Frontal cortex (tissue), 4 donors: ENCODE measurements around the gene USP24. TPM values are rescaled to one million over a fixed set of nuclear protein-coding genes. Genes with fewer than 3 reads are reported as not detected.
"Not testable (repeated sequence)": the region's sequence is repeated elsewhere in the genome, so short reads cannot be mapped to it uniquely, and the experiment has no call there.

Experiments used
- DNase-seq, 2 donors: peaks; one replicate each; pipeline ENCODE4 v3.0.0; 2012; ENCODE audit warnings: low spot score in 2 of 2
- FAIRE-seq: peaks from 2 replicates; lab custom pipeline; 2012; peaks lifted over from hg19 to GRCh38; lab: Jason Lieb, UNC
- total RNA-seq: library from RNA; depleted of rRNA; stranded (reverse); fragments of >200 nt; gene quantifications from one replicate; pipeline ENCODE4 v1.2.3, GENCODE V29; 2014
- donor health status: control.
- donor health status: control.
- donor health status: control.

USP24 gene
- total RNA-seq, 1 donor from 2014 or later, result 67.3 TPM

- FAIRE-seq, result no peak
- no peak for DNase-seq
These were observed 10.2 kb downstream of the USP24 start for GRCh38 chr1:55204997-55205396.

GRCh38 chr1:55203064-55203463 lies 12.1 kb downstream of the USP24 start:
- DNase-seq (no peak), FAIRE-seq (no peak)

- FAIRE-seq, result no peak
- DNase-seq, result no peak
These were observed 14.5 kb downstream of the USP24 start for GRCh38 chr1:55200667-55201066.

GRCh38 chr1:55199735-55200134 lies 15.4 kb downstream of the USP24 start:
- FAIRE-seq, DNase-seq: not testable (repeated sequence)

GRCh38 chr1:55198044-55198443 lies 17.1 kb downstream of the USP24 start:
- FAIRE-seq (no peak), DNase-seq (no peak)

- FAIRE-seq (no peak), DNase-seq (no peak)
These were observed 18.1 kb downstream of the USP24 start for GRCh38 chr1:55197099-55197498.

GRCh38 chr1:55196433-55197035 lies 18.6 kb downstream of the USP24 start:
- no peak for FAIRE-seq
- DNase-seq, result no peak

- FAIRE-seq (no peak), DNase-seq (no peak)
These were observed 19.5 kb downstream of the USP24 start for GRCh38 chr1:55195521-55196233.

GRCh38 chr1:55194851-55195250 lies 20.3 kb downstream of the USP24 start:
- DNase-seq, result no peak
- FAIRE-seq, result no peak

GRCh38 chr1:55192093-55192492 lies 23.1 kb downstream of the USP24 start:
- DNase-seq, result no peak
- no peak for FAIRE-seq

GRCh38 chr1:55191219-55191952 lies 23.8 kb downstream of the USP24 start:
- DNase-seq, FAIRE-seq: not testable (repeated sequence)

GRCh38 chr1:55190109-55190508 lies 25.1 kb downstream of the USP24 start:
- no peak for FAIRE-seq

GRCh38 chr1:55188909-55189308 lies 26.3 kb downstream of the USP24 start:
- FAIRE-seq (no peak), DNase-seq (no peak)

More at GRCh38 chr1:55190109-55190508, 25.1 kb downstream of the USP24 start:
- DNase-seq, result no peak

- DNase-seq, result no peak
- FAIRE-seq, result no peak
These were observed 29.3 kb downstream of the USP24 start for GRCh38 chr1:55185832-55186231.

GRCh38 chr1:55184859-55185258 lies 30.3 kb downstream of the USP24 start:
- DNase-seq (no peak), FAIRE-seq (no peak)

- FAIRE-seq (no peak), DNase-seq (no peak)
These were observed 33.5 kb downstream of the USP24 start for GRCh38 chr1:55181666-55182065.

- no peak for FAIRE-seq
- DNase-seq, result no peak
These were observed 35.0 kb downstream of the USP24 start for GRCh38 chr1:55180075-55180670.

GRCh38 chr1:55179177-55179835 lies 35.9 kb downstream of the USP24 start:
- DNase-seq, result no peak
- no peak for FAIRE-seq

- no peak for FAIRE-seq
- no peak for DNase-seq
These were observed 42.5 kb downstream of the USP24 start for GRCh38 chr1:55172687-55173086.

GRCh38 chr1:55172272-55172671 lies 42.9 kb downstream of the USP24 start:
- no peak for DNase-seq
- FAIRE-seq, result no peak
